Pancreas (tissue), 10 donors: ENCODE results near the gene SPRR2F. TPM values are rescaled to one million over a fixed set of nuclear protein-coding genes. Genes with fewer than 3 reads are reported as not detected.
"Not testable (repeated sequence)": the region's sequence is repeated elsewhere in the genome, so short reads cannot be mapped to it uniquely, and the experiment has no call there.

ENCODE experiments used
- ATAC-seq, 4 donors: fragments of 200-7000 bp; cut with Tn5 transposase; one replicate each; pipeline versions ENCODE4 v1.8.0 to v1.9.1; 2020; ENCODE audit warnings: mild to moderate bottlenecking in 4 of 4, moderate library complexity in 4 of 4
- DNase-seq, 6 donors: peaks; one replicate each; pipeline ENCODE4 v3.0.0-alpha.2; 2020
- FAIRE-seq: peaks from 2 replicates; lab custom pipeline; 2012; peaks lifted over from hg19 to GRCh38; lab: Jason Lieb, UNC
- H3K27ac ChIP-seq, 4 donors: fragments of 200-600 bp; sonication (generic); 1 replicate in 3 of 4; 2 replicates in 1 of 4; pipeline versions ENCODE4 v1.5.0 to v1.8.0; 2020
- H3K27me3 ChIP-seq, 4 donors: fragments of 200-600 bp; one replicate each; pipeline ENCODE4 v1.8.0; 2021
- H3K36me3 ChIP-seq, 3 donors: fragments of 200-600 bp; sonication (generic) in 1 of 3; one replicate each; pipeline versions ENCODE4 v1.5.0 to v1.8.0; 2020 to 2021
- H3K4me1 ChIP-seq, 3 donors: fragments of 200-600 bp; one replicate each; pipeline ENCODE4 v1.8.0; 2021
- H3K4me3 ChIP-seq, 4 donors: fragments of 200-600 bp; sonication (generic) in 2 of 4; one replicate each; pipeline versions ENCODE4 v1.5.0 to v1.8.0; 2020 to 2021
- H3K9me3 ChIP-seq, 4 donors: fragments of 200-600 bp; one replicate each; pipeline ENCODE4 v1.8.0; 2021
- CTCF ChIP-seq, 4 donors: fragments of 200-600 bp; sonication (generic) in 3 of 4; IDR thresholded peaks; one replicate each; pipeline versions ENCODE4 v1.5.0 to v1.8.0; 2021; ENCODE audit warnings: antibody characterized with exemption in 4 of 4
- WGBS, 2 donors: extraction: QIAGEN DNeasy Blood & Tissue Kit; methylation state at CpG; one replicate each; pipeline ENCODE4 v1.1.7; 2013; 5-methylcytosine and 5-hydroxymethylcytosine counted together
- intact Hi-C, 3 donors: fragments of 100-400 bp; cut with DNase I; formaldehyde crosslinking; loops; one replicate each; pipeline versions ENCODE4 v1.11.1 to v1.14.2; 2022
- polyA plus RNA-seq, 2 donors: library from polyadenylated mRNA; stranded (reverse); fragments of 200-250 nt; gene quantifications; one replicate each; pipeline ENCODE4 v1.2.3, GENCODE V29; 2013
- total RNA-seq, 6 donors: library from RNA; stranded (reverse); fragmentation: NEBNext Ultra II Directional in 4 of 6; extraction: Animal tissue kit (Norgen Biotek cat#: 25700) in 4 of 6; gene quantifications; one replicate each; pipeline versions ENCODE4 v1.2.1 to v1.2.4, GENCODE V29; 2021 to 2023
- donor health status: healthy with polysubstance abuse.
- donor health status: DM: no; HTN: no; CAD: no; lungs with moderate emphysema.
- donor health status: DM: no; HTN: no; CAD: no.
- donor health status: control.
- donor health status: control.
- donor health status: Bipolar disorder and iron deficiency.
- donor health status: DM: yes; HTN: yes; CAD: no.
- donor health status: DM: no; HTN: no; CAD: no.
- donor health status: DM: no; HTN: no; CAD: no.
- donor health status: DM: yes; HTN: yes; CAD: no.

Gene SPRR2F
- total and polyA plus RNA-seq, 8 donors: 0.35 TPM; not detected in 7

- TF ChIP-seq CTCF (IDR thresholded peaks at IDR 0.05): no peak
- H3K4me1 ChIP-seq: peaks cover 0 to 10% (median 10%) of the 10 kb centered on the region in 3 donors
- no peaks in the 10 kb centered on the region for H3K9me3 ChIP-seq
- WGBS, 2 donors: 95 to 96% methylated on average over 1 of the region's 1 CpG
- DNase-seq: no peak
- H3K27ac ChIP-seq: no peak overlapping the region
- no peak overlapping the region for H3K4me3 ChIP-seq
- FAIRE-seq: no peak
- no peak for ATAC-seq
- intact Hi-C loops: no loop called here
- no peaks in the 10 kb centered on the region for H3K27me3 ChIP-seq
- H3K36me3 ChIP-seq: no peaks in the 10 kb centered on the region
These were observed 12.2 kb upstream of the SPRR2F start for GRCh38 chr1:153125536-153125935.

- WGBS, 2 donors: 77 to 84% methylated on average over 8 of the region's 8 CpGs
- Histone ChIP-seq H3K27ac (peak overlapping the region; percentile 79 to 89 (median 88)), H3K4me1 (peaks cover 5 to 21% (median 14%) of the 10 kb centered on the region in 3 donors)
- H3K9me3 ChIP-seq, intact Hi-C loops, H3K4me3 ChIP-seq, ATAC-seq, H3K27me3 ChIP-seq, H3K36me3 ChIP-seq, FAIRE-seq, DNase-seq: not testable (repeated sequence)
These were observed 10.5 kb upstream of the SPRR2F start for GRCh38 chr1:153123793-153124192.

GRCh38 chr1:153122831-153123421 is 9.6 kb upstream of the SPRR2F start:
- no peak for TF ChIP-seq CTCF (IDR thresholded peaks at IDR 0.05)
- H3K27me3 ChIP-seq: no peaks in the 10 kb centered on the region
- H3K36me3 ChIP-seq: no peaks in the 10 kb centered on the region
- FAIRE-seq: no peak
- ATAC-seq: peak; percentile 94 to 97 (median 96)
- peak; percentile 71 to 95 (median 86) for DNase-seq
- H3K9me3 ChIP-seq: no peaks in the 10 kb centered on the region
- intact Hi-C loops: no loop called here
- H3K4me1 ChIP-seq: peaks cover 8 to 22% (median 14%) of the 10 kb centered on the region in 3 donors
- peak overlapping the region; percentile 79 to 89 (median 88) for H3K27ac ChIP-seq
- 9 to 10% methylated on average over 3 of the region's 3 CpGs for WGBS, 2 donors
- H3K4me3 ChIP-seq: no peak overlapping the region

- Histone ChIP-seq H3K27ac (no peak overlapping the region), H3K27me3 (no peaks in the 10 kb centered on the region), H3K36me3 (no peaks in the 10 kb centered on the region), H3K4me1 (peaks cover 8 to 22% (median 14%) of the 10 kb centered on the region in 3 donors), H3K4me3 (no peak overlapping the region), H3K9me3 (no peaks in the 10 kb centered on the region)
- intact Hi-C loops: no loop called here
- FAIRE-seq (no peak), DNase-seq (no peak), ATAC-seq (no peak)
- no peak for TF ChIP-seq CTCF (IDR thresholded peaks at IDR 0.05)
These were observed 7.6 kb upstream of the SPRR2F start for GRCh38 chr1:153120945-153121344.

GRCh38 chr1:153119491-153119971 is 6.2 kb upstream of the SPRR2F start:
- peak; percentile 61 to 80 (median 77) for ATAC-seq
- peaks cover 8 to 22% (median 14%) of the 10 kb centered on the region in 3 donors for H3K4me1 ChIP-seq
- H3K27me3 ChIP-seq: no peaks in the 10 kb centered on the region
- intact Hi-C loops: no loop called here
- H3K9me3 ChIP-seq: no peaks in the 10 kb centered on the region
- 10 to 17% methylated on average over 3 of the region's 3 CpGs for WGBS, 2 donors
- FAIRE-seq: no peak
- peak overlapping the region; percentile 31 to 59 (median 48) for H3K27ac ChIP-seq
- H3K36me3 ChIP-seq: no peaks in the 10 kb centered on the region
- no peak for TF ChIP-seq CTCF (IDR thresholded peaks at IDR 0.05)
- no peak overlapping the region for H3K4me3 ChIP-seq
- peak; percentile 24 to 67 (median 53) for DNase-seq

GRCh38 chr1:153115264-153115663 is 1.9 kb upstream of the SPRR2F start:
- ATAC-seq, H3K4me3 ChIP-seq, H3K27me3 ChIP-seq, H3K27ac ChIP-seq, DNase-seq, FAIRE-seq, intact Hi-C loops, H3K36me3 ChIP-seq, H3K9me3 ChIP-seq: not testable (repeated sequence)
- peaks cover 2 to 12% (median 8%) of the 10 kb centered on the region in 3 donors for H3K4me1 ChIP-seq

- H3K27ac ChIP-seq, FAIRE-seq, H3K4me1 ChIP-seq, ATAC-seq, H3K36me3 ChIP-seq, H3K9me3 ChIP-seq, H3K4me3 ChIP-seq, intact Hi-C loops, H3K27me3 ChIP-seq: not testable (repeated sequence)
- DNase-seq: peak in 2 of 6 donors; percentile 39 to 49
- WGBS, 2 donors: 50 to 53% methylated on average over 5 of the region's 5 CpGs
These were observed 862 bp downstream of the SPRR2F start for GRCh38 chr1:153112454-153112853.
